Liver (tissue), 3 donors: ENCODE measurements around the gene DEPDC5.

Experiments
- EGR1 ChIP-seq, 2 donors: IDR thresholded peaks; 2 replicates each; pipeline ENCODE4 v1.6.1; 2016 to 2018; ENCODE audit warnings: antibody characterized with exemption in 2 of 2, low read depth in 2 of 2
- TF ChIP-seq, protein P1 (sequence below): fragments of 150-350 bp; IDR thresholded peaks from 2 replicates; pipeline ENCODE4 v1.5.1; 2017; ENCODE audit warnings: improper control_type of control experiment, low read depth, low read length; ENCODE audit not compliant: missing input control
- donor health status: healthy.
- donor health status: healthy.

DNA sequence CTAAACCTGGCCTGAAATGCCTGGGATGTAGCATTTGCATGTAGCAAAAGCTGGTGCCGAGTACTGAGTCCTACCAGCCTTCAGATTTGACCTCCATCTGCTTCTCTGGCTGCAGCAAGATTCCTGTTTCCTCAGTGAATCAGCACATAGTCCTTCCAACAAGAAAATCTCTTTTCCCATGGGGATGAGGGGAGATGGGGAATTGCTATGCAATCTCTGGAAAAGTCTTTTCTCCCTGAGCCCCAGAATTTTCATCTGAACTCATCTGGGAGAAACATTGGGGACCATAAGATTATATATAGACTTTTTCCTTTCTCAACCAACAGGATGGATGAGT lies 158.6 kb downstream of the DEPDC5 start:
- TF ChIP-seq, protein P1, sequence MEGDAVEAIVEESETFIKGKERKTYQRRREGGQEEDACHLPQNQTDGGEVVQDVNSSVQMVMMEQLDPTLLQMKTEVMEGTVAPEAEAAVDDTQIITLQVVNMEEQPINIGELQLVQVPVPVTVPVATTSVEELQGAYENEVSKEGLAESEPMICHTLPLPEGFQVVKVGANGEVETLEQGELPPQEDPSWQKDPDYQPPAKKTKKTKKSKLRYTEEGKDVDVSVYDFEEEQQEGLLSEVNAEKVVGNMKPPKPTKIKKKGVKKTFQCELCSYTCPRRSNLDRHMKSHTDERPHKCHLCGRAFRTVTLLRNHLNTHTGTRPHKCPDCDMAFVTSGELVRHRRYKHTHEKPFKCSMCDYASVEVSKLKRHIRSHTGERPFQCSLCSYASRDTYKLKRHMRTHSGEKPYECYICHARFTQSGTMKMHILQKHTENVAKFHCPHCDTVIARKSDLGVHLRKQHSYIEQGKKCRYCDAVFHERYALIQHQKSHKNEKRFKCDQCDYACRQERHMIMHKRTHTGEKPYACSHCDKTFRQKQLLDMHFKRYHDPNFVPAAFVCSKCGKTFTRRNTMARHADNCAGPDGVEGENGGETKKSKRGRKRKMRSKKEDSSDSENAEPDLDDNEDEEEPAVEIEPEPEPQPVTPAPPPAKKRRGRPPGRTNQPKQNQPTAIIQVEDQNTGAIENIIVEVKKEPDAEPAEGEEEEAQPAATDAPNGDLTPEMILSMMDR, result no peak
- no peak for TF ChIP-seq EGR1 (IDR thresholded peaks at IDR 0.05; ENCODE audit: low read depth in 2 of 2)
